Measurements from ENCODE around the gene ZFP30. TPM values are rescaled to one million over a fixed set of nuclear protein-coding genes. Genes with fewer than 3 reads are reported as not detected.

Gene ZFP30
- polyA plus RNA-seq, 1 of the 3 experiments (the other 2 are of a cell fraction) = 2.3 TPM

GRCh38 chr19:37699057-37699456, 43.8 kb upstream of the ZFP30 start:
- no peaks in the 10 kb centered on the region for H3K9me2 ChIP-seq
- peaks cover 29 to 49% of the 10 kb centered on the region in 2 experiments for H3K36me3 ChIP-seq (replicated peaks in 1 of 2; ENCODE audit: control insufficient read depth in 1 of 2, insufficient read depth in 2 of 2, low read length in 1 of 2)
- H3K9ac ChIP-seq = no peak overlapping the region
- H3K27ac ChIP-seq (ENCODE audit: low read depth in 2 of 2, low read length in 1 of 2) = no peak overlapping the region
- H3K9me3 ChIP-seq = peaks cover 16% of the 10 kb centered on the region
- TF ChIP-seq USF1 (IDR thresholded peaks at IDR 0.05; ENCODE audit: borderline replicate concordance, low read depth) (no peak), ZBTB33 (IDR thresholded peaks at IDR 0.05; ENCODE audit: borderline replicate concordance, low read depth) (no peak), RAD21 (IDR thresholded peaks at IDR 0.05; ENCODE audit: low read length) (no peak), SIN3A (IDR thresholded peaks at IDR 0.05; ENCODE audit: borderline replicate concordance, low read depth, low read length) (no peak), SMC3 (IDR thresholded peaks at IDR 0.05; ENCODE audit: low read depth, low read length) (no peak), TAF1 (IDR thresholded peaks at IDR 0.05; ENCODE audit: borderline replicate concordance, low read depth, low read length) (no peak), ELF1 (IDR thresholded peaks at IDR 0.05) (no peak), MXI1 (IDR thresholded peaks at IDR 0.05; ENCODE audit: low read depth, low read length) (no peak), EP300 (IDR thresholded peaks at IDR 0.05; ENCODE audit: borderline replicate concordance in 1 of 2, low read depth in 1 of 2, low read length in 1 of 2) (no peak), EZH2phosphoT487 (IDR thresholded peaks at IDR 0.05; ENCODE audit: borderline replicate concordance, low read depth) (no peak), IRF3 (IDR thresholded peaks at IDR 0.05; ENCODE audit: low read depth, low read length) (no peak), REST (IDR thresholded peaks at IDR 0.05; ENCODE audit: low read depth, low read length) (no peak), JUND (IDR thresholded peaks at IDR 0.05) (no peak), NFIC (IDR thresholded peaks at IDR 0.05; ENCODE audit: borderline replicate concordance) (no peak), RCOR1 (IDR thresholded peaks at IDR 0.05; ENCODE audit: low read length) (no peak)
- DNase-seq = no peak
- POLR2A ChIA-PET = no interaction called here
- H2AFZ ChIP-seq (ENCODE audit: low read depth) = no peak overlapping the region
- no peaks in the 10 kb centered on the region for H3K4me1 ChIP-seq (ENCODE audit: control insufficient read depth in 1 of 2, insufficient read depth in 2 of 2, low read depth in 1 of 2, low read length in 1 of 2)
- CTCF ChIA-PET = no interaction called here
- no peaks in the 10 kb centered on the region for H4K20me1 ChIP-seq (ENCODE audit: insufficient read depth)
- WGBS (ENCODE audit: low lambda C conversion rate) = 89% methylated on average over 5 of the region's 5 CpGs
- H3F3A ChIP-seq (replicated peaks; ENCODE audit: insufficient read depth) = no peaks in the 10 kb centered on the region
- no peak overlapping the region for H3K4me2 ChIP-seq
- H3K4me3 ChIP-seq (ENCODE audit: low read depth in 2 of 2, low read length in 1 of 2) = no peak overlapping the region
- no peaks in the 10 kb centered on the region for H3K79me2 ChIP-seq (ENCODE audit: insufficient read depth)
- H3K27me3 ChIP-seq (ENCODE audit: insufficient read depth) = no peaks in the 10 kb centered on the region

Data from SK-N-SH (cell line).